HG03196 (cell line): ENCODE results near the gene MAGI3.

ENCODE experiments used
- ATAC-seq: cut with Tn5 transposase; IDR thresholded peaks from one replicate; pipeline ENCODE4 v1.9.1; 2021; ENCODE audit not compliant: unreplicated experiment

MAGI3 gene

DNA sequence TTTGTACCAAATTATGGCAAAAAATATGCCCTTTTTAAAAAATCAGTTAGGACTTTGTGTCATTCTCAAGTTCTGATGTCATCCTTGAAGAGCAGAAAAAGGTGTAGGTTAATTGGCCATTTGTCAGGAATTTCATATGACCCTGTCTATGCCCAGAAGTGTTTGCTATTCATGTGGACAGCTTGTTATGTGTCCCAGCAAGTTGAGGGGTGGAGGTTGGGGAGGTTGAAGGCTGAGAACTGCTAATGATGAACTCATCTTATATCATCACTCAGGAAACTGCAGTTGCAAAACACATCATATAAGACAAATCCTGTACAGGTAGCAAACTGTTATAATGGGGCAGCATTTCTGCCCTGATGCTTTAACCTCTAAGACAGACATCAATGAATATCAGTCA is 262.5 kb downstream of the MAGI3 start:
- no peak for ATAC-seq

DNA sequence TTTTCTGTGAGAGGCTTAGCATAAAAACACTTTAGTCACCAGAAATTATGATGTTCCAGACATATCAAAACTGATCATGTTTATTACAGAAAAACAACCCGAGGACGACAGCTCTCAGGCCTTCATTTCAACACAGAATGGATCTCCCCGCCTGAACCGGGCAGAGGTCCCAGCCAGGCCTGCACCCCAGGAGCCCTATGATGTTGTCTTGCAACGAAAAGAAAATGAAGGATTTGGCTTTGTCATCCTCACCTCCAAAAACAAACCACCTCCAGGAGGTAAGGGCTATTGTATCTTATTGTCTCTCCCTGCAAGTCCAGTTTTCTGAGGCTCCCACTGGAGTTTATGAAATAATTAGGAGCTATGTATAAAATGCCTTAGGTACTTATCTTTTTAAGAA is 263.4 kb downstream of the MAGI3 start:
- no peak for ATAC-seq

DNA sequence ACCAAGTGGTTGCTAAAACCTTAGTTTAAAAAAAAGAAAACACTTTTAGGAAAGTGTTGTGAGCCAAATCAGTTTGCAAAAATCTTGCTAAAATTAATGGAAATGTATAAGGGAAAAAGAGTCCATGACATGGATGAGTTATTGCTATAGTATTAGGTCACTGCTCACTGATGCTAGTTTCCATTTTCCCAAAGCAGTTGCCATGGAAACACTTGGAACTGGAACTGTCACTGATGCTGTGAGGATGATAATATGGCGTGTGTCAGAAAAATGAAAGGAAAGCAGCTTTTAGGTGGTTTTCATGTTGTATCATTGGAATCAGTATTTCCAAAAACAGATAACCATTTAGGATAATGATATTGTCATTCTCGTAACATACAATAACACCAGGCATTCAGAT is 264.6 kb downstream of the MAGI3 start:
- ATAC-seq = no peak

DNA sequence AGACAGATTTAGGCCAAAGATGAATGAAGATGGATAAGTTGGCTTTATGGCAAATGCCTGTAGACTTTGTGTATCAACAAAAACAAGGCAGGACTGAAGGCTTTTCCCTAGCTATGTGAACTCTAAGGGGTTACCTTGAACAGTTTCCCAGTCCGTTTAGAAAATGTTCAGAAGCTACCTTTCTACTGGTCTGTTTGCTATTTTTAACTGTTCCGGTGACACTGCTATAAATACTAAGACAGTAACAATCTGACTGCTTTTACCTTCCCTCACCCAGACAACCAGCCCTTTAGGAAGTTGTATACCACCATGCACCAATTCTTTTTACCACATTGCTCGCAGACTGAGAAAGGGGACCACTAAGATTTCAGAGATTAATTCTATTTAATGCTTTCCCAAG is 266.8 kb downstream of the MAGI3 start:
- ATAC-seq = no peak

DNA sequence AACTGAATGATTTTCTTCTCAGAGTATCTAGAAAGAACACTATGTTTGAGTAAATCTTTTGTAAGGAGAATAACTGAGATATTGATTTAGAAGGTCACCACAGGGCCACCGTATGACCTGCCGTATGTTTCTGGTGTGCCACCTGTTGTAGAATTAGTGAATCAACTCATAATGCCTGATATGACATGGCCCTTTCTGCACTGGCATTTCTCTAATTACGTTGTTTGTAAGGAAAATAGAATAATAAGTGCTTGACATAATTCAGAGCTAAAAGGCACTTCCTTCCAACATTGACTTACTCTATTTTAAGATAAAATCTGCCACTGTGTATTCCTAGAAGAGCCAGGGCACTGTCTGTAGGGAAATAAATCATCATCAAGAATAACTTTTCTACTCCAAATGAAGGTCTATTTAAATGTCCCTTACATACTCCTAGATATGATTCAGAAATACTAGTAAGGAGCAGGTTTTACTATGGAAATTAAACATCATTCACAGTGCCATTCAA is 267.3 kb downstream of the MAGI3 start:
- no peak for ATAC-seq

DNA sequence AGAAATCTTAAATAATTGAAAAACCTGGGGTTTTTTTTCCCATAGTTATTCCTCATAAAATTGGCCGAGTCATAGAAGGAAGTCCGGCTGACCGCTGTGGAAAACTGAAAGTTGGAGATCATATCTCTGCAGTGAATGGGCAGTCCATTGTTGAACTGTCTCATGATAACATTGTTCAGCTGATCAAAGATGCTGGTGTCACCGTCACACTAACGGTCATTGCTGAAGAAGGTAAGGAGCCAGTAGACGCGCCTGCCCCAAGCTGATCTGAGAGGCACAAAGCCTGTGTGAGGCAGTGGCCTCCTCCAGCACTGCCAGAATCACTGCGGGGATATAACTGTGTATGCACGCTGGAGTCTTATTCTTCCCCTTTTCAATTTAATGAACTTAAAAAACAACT is 268.7 kb downstream of the MAGI3 start:
- no peak for ATAC-seq

DNA sequence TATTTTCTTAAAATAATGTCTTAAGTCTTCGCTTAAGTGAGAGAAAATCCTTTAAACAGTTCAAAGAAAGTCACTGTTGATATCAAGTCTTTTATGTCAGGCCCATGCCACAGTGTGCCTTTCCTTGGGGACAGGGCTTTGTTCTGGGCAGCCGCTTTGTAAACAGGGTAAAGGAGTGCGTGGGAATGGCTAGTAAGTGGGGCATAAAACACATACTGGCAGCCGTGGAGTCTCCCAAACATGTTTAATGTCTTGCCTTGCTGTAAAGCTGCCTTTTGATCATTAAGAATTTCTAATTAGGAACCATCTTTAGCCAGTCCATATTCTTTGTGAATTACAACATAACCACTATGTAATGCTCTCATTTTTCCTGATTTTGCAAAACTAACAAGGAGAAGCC is 269.2 kb downstream of the MAGI3 start:
- ATAC-seq = no peak

DNA sequence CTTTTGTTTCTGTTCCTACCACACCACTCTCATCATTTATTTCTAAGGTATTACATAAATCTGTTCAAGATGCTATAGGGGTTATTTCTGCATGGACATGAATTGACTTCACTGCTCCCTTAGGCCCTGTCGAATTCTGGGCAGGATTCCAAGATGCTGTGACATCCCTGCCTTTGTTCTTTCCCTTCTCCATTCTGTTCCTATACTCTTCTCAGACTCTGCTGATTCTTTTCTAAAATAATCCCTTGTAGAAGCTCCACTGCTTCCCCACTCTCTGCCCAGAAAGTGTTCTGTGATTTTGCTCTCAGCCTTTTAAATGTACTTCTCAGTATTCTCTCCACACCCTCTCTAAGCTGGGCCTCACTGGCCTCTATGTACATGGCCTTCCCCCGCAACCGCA is 269.8 kb downstream of the MAGI3 start:
- ATAC-seq = no peak

DNA sequence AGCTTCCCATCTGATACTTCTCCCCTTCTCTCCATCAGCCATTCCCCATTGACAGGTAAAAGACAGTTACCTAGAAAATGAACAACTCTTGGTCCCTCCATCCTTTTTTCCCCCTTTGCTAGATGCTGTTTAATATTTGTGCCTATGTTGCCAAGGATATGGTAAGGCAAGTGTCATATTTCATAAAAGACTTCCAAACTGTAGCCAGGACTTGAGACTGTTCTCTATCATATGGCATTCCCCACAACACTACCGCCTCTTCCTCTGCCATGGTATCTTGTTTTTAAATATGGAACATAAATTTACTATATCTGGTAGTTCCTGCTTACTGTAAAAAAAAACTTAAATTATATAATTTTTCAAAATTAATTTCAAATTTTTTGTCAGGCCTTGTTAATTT is 271.8 kb downstream of the MAGI3 start:
- no peak for ATAC-seq

DNA sequence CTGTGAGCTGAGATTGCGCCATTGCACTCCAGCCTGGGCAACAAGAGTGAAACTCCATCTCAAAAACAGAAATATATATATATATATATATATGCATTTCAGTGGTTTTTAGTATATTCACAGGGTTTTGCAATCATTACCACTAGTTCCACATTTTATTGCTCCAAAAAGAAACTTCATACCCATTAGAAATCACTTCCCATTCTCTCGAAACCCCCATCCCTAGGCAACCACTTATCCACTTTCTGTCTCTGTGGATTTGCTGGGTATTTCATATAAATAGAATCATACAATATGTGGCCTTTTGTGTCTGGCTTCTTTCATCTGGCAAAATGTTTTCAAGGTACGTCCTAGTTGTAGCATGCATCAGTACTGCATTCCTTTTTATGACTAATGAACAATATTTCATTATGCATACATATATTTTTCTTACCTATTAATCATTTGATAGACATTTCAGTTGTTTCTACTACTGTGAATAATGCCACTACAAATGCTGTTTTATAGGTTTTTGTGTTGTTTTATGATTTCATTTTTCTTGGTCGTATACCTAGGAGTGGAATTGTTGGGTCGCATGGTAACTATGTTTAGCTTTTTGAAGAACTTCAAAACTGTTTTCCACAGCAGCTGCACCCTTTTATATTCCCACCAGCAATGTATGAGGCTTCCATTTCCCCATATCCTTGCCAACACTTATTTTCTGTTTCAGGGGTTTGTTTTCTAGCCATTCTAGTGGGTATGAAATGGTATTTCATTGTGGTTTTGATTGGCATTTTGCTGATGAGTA is 273.0 kb downstream of the MAGI3 start:
- no peak for ATAC-seq

DNA sequence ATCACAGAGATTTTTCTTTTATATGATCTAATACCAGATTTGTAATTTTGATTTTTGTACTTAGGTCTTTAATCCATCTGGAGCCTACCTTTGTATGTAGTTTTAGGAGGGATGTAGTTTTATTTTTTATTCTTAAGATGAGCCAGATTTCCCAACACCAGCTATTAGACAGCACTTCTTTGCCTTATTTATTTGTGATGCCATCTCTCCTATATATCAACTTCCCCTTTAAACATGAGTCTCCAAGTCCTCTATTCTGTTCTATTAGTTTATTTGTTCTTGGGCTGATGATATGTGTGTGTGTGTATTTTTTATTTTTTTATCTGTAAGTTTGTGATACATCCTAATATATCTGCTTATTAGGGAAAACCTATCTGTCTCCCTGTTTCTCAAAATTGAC is 274.8 kb downstream of the MAGI3 start:
- no peak for ATAC-seq

DNA sequence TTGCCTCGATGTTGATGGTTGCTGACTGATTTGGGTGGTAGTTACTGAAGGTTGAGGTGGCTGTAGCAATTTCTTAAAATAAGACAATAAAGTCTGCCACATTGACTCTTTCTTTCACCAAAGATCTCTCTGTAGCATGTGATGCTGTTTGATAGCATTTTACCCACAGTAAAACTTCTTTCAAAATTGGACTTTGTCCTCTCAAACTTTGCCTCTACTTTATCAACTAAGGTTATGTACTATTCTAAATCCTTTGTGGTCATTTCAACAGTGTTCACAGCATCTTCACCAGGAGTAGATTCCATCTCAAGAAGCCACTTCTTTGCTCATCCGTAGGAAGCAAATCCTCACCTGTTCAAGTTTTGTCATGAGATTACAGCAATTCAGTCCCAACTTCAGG is 275.8 kb downstream of the MAGI3 start:
- no peak for ATAC-seq

DNA sequence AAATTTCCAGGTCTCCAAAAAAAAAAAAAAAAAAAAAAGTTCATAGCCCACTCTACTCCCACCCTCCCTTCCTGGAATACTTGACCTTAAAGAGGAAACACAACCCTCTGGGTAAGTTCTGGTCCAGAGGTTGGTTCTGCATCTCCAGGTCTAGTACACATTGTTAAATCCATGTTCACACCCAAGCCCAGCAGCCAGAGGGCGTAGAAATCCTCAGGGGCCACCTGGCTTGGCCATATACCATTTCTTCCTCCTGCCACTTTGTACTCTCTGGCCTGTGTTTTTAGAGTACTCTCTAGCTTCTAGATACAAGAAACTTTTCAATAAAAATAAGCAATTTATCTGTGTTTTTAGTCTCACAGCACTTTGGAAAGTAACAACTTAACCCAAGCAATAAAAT is 279.7 kb downstream of the MAGI3 start:
- no peak for ATAC-seq

DNA sequence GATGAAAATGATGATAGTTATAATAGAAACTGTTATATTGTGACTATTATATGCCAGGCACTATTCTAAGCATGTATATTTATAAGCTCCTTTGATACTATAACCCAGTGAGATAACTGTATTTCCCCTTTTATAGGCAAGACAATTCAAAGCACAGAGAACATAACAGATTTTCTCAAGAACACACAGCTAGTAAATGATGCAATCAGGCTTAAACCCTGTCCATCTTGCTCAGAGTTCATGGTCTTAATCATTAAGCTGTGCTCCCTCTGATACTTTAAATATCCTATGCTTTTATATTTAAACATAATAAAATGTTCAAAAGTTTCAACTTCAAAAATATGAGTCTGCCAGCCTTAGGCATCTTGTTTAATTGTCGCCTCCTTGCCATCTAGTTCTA is 280.3 kb downstream of the MAGI3 start:
- no peak for ATAC-seq

DNA sequence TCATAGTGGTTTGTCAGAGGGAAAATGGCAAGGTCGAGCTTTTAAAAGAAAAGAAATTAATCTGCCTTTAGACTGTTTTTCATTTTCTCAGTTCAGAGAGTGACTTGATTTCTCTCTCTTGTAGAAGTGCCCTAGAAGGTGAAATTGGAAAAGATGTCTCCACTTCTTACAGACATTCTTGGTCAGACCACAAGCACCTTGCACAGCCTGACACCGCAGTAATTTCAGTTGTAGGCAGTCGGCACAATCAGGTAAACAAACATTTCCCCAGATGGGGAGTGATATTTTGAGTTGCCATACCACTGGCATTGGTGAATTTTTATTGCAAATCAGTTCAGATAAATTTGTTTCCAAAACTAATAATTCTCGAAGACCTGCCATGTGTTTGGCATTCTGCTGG is 282.2 kb downstream of the MAGI3 start:
- no peak for ATAC-seq

DNA sequence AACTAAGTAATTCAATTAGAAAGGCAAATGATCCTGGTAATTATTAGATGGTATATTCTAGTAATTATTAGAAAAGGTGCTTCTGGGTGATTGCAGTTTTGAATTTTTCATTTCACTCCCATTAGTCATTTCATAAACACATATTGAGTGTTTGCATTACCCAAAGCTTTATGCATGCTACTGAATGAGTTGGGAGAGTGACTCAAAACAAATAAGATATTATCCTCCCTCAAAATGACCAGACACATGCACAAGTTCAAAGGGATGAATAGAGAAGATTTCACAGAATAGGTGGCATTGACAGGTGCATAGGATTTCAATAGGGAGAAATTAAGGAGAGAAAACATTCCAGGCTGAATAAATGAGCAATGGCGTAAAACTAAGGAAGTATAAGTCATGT is 284.3 kb downstream of the MAGI3 start:
- ATAC-seq = no peak

DNA sequence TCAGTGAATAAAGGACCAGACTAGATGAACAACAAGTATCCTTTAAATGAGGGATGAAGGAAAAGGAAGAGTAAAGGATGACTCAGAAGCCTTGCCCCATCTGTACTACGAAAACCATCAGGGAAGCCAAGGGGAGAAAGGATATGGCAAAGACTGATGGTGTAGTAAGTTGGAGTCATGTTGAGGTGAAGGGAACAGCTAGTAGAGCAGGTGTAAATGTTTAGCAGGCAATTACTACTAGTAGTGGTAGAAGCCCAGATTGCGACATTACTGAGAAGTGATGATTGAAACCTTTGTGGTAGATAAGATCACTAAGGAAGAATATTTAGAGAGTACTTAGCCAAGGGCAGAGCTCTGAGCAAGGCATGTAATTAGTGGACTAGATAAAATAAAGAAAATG is 285.0 kb downstream of the MAGI3 start:
- ATAC-seq = no peak

DNA sequence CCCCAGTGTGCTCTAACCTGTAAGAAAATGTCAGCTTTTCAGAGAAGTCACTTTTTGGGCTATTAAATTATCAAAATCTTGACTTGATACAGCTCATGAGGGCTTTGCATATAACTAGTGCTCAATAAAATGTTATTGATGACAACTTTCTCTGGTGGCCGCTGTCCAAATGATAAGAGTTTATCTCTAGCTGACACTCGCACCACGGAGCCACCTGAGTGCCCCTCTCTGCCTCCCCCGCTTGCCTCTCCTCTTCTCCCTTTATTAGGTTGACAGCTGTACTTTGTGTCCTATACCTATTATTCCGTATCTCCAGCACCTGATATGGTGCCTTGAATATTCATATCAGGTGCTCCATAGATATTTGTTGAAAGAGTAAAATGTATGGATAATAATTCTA is 286.2 kb downstream of the MAGI3 start:
- ATAC-seq = no peak

DNA sequence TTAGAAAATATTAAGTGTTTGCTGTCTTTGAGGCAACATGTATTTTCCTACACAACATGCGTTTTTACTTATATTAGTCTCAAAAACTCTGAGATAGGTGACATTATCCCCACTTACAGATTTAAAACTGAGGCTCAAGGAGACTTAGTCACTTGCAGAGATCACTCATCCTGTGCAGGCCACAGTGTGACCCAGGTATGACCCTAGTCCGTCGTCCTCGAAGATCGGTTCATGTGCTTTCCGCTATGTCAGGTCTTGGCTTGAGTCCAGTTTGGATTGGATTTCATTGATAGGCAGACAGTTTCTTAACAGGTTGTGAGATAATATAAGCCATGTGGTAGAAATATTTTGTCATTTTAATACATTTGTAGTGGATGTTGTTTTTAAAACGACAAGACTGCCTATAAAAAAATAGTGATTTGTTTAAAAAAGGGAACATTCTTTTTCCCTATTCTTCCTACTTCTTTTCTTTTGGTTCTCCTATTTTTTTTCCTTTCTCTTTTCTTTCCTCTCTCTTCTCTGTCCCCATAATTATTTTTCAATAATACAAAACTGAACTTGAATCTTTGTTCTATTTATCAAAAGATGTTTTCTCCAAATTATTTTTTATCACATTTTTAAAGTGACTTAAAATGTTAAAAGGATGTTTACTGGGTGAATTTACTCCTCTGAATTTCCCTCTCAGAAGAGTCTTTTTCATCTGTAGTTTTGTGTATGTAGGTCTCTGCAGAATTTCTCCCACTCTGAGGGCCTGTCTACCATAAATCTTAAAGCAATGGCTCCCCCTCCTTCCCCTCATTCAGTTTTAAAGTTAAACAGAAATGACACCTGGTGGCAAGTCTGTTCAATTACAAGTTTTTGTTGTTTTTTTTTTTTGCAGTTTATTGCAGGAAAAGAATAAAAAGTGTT is 287.2 kb downstream of the MAGI3 start:
- ATAC-seq = no peak

DNA sequence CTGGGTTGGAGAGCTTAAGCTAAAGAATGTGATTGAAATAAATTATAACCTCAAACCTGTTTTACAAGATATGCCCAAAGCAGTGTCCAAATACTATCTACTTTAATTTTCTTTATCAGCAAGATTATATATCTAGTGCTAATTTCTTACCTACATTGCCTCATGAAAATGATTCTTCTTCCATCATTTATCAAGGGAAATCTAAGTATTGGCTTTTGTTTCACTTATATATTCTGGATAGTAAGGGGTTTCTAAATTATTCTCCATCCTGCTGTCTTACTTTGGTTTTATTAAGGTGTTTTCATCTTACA is 287.8 kb downstream of the MAGI3 start:
- no peak for ATAC-seq

DNA sequence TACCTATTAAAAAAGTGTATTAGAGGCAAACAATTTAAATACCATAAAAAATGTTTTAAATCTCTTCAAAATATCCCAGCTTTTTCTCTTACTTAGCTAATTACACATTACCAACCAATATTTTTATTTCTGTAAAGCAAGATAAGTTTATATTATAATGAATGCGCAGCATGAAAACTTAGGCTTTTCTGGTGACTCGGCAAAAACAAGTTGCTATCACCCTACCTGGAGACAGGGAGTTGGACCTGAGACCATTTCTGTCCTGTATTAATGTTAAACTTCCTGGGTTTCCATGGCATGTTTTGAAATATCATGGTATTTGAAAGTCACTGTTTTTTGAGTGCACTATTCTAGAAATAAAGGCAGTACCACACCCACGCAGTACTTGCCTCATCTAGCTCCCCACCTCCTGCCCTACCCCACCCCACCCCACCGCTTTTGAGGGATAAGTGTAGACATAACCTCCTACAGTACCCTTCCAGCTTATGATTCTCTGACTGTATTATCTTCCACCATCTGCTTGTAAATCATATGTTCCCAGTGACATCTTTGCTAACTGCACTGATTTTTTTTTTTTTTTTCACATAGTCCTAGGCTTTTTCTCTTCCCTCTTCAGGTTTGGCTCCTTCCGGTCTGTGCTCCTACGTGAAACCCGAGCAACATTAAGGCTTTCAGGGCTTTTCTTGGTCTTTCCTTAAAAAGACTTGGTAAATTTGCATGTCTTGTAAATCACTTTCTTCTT is 291.5 kb downstream of the MAGI3 start:
- ATAC-seq = no peak
